GM21515 (cell line): Measurements from ENCODE around the gene KCTD1.

ENCODE experiments used
- ATAC-seq: cut with Tn5 transposase; IDR thresholded peaks from one replicate; pipeline ENCODE4 v1.9.1; 2021; ENCODE audit not compliant: unreplicated experiment

KCTD1 gene

GRCh38 chr18:26482569-26482968, 65.8 kb downstream of the KCTD1 start:
- no peak for ATAC-seq

GRCh38 chr18:26480897-26481795, 67.2 kb downstream of the KCTD1 start:
- no peak for ATAC-seq

- ATAC-seq: no peak
Observed at GRCh38 chr18:26479681-26480079, 68.7 kb downstream of the KCTD1 start.

DNA sequence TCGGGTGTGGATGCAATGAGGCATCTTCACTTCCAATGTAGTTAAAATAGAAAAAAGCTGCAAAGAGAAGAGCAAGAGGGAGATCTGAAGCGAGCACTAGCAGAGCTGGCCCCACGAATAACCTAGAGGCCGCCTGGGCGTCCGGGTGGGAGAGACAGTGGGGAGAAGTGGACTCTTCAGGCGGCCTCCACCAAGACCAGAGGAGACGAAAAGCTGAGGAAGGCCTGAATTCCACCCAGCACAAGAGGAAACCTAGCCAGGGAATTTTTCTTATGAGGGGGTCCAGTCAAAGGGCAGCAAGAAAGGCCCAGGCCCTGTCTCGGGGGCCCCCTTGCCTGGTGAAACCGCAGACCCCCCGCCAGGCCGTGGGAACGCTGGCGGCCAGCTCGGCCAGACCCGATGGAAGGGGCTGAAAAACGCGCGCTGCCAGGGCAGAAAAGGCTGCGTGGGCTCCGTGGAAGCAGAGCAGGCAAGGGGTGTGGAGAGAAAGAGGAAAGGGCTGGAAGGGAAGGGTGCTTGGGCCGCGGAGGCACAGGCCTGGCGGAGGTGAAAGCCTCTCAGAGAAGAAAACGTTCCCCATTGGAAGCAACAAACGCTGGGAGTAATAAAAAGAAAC, 69.2 kb downstream of the KCTD1 start:
- no peak for ATAC-seq

DNA sequence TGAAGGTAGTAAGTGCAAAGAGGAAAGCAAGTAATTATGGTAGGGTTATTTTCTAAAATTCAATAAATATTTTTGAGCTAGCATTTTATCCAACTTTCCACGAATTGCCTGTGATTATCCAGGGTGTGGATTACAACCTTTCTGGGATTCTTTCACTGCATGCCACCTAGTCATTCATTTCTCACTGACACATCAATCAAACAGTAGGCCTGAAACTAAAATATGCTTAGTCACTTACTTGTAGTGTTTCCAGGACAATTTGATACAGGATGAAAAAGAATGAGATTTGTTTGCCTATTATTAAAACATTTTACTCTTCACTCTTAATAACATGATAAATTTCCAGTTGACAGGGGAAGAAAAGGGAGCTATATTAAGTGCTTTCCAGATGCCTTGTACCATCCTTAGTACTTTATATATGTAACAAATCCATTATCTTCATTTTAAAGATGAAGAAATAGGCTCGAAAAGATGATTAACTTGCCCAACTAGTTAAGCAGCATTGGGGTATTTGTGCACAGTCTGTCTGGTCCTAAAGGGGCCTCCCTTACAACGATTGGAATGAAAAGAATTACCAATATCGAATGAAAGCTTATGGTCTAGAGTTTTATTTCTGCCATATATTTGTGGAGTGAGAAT, 70.4 kb downstream of the KCTD1 start:
- no peak for ATAC-seq

GRCh38 chr18:26476697-26477096, 71.7 kb downstream of the KCTD1 start:
- no peak for ATAC-seq

DNA sequence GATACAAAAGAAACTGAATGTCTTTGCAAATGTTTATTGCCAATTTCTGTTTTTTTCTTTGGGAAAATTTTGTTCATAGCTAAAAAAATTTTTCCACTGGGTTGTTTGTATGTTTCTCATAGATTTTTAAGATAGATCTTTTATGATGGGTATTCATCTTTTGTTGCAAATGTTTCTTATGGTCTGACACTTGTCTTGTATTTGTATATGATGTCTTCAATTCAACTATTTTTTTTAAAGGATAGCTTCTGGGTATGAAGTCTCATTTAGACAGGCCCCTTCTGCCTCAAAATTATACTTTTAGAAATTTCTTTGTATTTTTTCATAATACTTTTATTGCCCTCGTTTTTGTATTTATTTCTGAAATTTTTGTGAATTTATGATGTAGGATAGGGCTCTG, 73.8 kb downstream of the KCTD1 start:
- ATAC-seq: no peak

DNA sequence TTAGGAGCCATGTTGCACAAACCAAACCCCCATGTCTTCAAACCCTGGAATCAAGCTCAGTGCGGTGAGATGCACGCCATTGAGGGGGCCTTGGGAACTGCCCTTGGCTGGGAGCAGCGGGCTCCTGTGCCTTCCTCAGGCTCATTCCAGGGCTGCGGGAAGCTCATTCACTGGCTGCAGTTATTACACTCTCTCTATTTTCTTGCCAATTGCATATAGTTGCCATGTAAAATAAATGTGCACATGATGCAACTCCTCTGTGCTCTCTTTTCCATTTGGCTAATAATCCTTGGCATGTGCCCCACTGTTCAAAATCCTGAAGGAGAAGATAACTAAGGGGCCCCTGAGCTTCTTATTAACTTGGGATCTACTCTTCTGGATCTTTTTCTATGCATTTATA, 74.7 kb downstream of the KCTD1 start:
- ATAC-seq: no peak

GRCh38 chr18:26471826-26472225, 76.5 kb downstream of the KCTD1 start:
- no peak for ATAC-seq

GRCh38 chr18:26471027-26471426, 77.3 kb downstream of the KCTD1 start:
- ATAC-seq: no peak

DNA sequence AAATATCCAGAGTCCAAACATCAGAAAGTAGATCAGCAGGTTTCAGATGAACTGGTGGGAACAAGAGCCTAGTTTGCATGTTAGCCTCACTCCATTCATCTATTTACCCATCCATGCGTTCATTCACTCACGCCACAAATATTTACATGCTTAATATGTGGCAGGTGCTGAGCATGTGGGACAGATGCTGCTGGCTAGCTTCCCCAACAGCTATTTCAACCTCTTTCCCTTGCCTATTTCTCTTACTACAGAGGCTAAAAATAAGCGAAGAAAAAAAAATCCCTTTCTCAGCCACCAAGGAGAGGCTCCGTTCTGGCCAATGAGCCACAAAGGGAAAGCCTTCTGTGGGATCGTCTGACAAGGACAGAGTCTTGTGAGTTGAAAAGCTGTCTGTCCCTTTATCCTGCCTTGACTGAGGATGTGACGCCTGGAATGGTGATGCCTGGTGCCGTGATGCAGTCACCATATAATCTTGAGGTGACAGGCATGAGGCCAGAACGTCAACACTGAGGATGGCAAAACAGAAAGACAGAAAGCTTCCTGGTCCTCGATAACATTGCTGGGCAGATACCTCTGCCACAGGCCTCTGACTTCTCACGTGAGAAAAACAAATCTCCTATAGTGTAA, 78.2 kb downstream of the KCTD1 start:
- ATAC-seq: peak; percentile 82

GRCh38 chr18:26468931-26469340, 79.4 kb downstream of the KCTD1 start:
- peak; percentile 56 for ATAC-seq

DNA sequence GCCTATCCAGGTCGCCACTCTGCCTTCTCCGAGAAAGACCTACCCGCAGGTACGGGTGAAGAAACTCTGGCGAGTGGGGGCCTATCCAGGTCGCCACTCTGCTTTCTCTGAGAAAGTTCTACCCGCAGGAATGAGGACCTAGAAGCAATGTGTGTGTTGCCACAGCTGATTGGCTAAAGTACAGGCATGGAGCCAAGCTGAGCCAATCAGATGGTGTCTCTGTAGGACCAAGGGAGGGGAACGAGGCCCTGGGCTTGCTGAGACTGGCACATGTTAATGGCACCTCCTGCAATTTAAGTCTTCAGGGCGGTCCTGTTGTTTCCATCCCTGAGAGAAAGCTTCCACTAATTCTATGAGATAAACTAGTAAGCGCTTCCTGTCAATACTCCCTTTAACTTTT, 82.3 kb downstream of the KCTD1 start:
- no peak for ATAC-seq

- ATAC-seq: no peak
Observed at GRCh38 chr18:26465431-26465830, 82.9 kb downstream of the KCTD1 start.

- no peak for ATAC-seq
Observed at GRCh38 chr18:26464128-26465011, 84.0 kb downstream of the KCTD1 start.

- ATAC-seq: no peak
Observed at GRCh38 chr18:26462355-26462754, 86.0 kb downstream of the KCTD1 start.

GRCh38 chr18:26461405-26461804, 86.9 kb downstream of the KCTD1 start:
- ATAC-seq: no peak

DNA sequence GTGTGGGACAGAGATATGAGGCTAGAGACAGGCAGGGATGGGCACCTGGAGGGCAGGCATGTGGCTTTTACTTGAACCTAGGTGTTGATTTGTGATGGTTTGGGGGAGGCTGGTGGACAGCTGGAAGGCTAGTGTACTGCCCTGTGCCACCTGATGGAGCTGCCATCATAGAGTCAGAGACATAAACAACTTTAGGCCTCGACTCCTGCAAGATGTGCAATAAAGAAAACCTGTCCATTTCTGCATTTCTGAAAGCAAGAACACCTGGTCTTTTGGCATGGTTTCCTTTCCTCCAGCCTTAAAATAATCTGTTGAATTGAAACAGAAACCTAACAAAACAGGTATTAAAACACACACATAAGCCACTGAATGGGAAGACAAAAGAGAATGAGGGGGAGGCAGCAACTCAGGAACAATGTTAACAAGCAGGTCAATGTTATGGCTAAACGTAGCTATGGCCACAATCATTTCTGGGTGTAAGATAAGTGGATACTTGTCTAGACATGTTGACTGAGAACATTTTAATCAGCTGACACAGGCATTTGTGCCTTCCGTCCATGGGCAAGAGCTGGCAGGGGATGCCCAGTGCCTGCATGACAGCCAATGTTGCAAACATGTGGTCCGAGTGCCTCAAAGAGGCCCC, 87.8 kb downstream of the KCTD1 start:
- peak; percentile 81 for ATAC-seq

DNA sequence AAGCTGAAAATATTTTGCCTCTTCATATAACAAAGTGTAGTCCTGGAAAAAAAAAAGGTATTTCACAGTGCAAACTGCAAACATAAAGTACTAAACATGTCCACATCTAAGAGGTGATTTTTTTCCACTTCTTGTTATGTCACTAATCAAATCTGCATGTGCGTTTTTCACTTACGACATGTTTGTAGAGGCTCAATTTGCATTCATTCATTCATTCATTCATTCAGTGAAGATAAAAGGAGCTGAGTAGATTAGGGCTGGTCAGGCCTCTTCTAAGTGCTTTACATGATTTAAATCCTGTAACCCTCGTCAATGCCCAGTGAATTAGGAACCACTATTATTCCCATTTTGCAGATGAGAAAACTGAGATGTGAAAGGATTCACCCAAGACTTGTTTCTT, 88.5 kb downstream of the KCTD1 start:
- no peak for ATAC-seq

- no peak for ATAC-seq
Observed at GRCh38 chr18:26459340-26459739, 89.0 kb downstream of the KCTD1 start.
